OCI-LY3 (cell line): ENCODE results near the gene ZNF318.
"Not testable (repeated sequence)": the region's sequence is repeated elsewhere in the genome, so short reads cannot be mapped to it uniquely, and the experiment has no call there.

Experiments
- H2AFZ ChIP-seq: fragments of 200-600, 300-600 bp; shearing (Covaris generic); 2 replicates; pipeline ENCODE4 v1.6.0; 2014; ENCODE audit warnings: antibody characterized with exemption, low read depth, low read length
- H3K27ac ChIP-seq: fragments of 200-600, 300-600 bp; sonication (generic); 2 replicates; pipeline ENCODE4 v1.5.1; 2014; ENCODE audit warnings: mild to moderate bottlenecking, low read length, moderate library complexity, mixed read lengths
- H3K27me3 ChIP-seq: fragments of 200-600, 300-600 bp; sonication (generic); 2 replicates; pipeline ENCODE4 v1.6.1; 2014; ENCODE audit warnings: low read depth, low read length, mixed read lengths
- H3K36me3 ChIP-seq: fragments of 200-600, 300-600 bp; sonication (generic); replicated peaks from 2 replicates; pipeline ENCODE3; 2014; ENCODE audit warnings: low read depth, low read length, mixed read lengths
- H3K4me1 ChIP-seq: fragments of 300-600, 200-600 bp; sonication (generic); 2 replicates; pipeline ENCODE4 v1.6.1; 2014; ENCODE audit warnings: low read length, mixed read lengths
- H3K4me2 ChIP-seq: fragments of 200-600, 300-600 bp; sonication (generic); 2 replicates; pipeline ENCODE4 v1.6.1; 2014; ENCODE audit warnings: low read length, mixed read lengths
- H3K4me3 ChIP-seq: fragments of 300-600, 200-600 bp; sonication (generic); 2 replicates; pipeline ENCODE4 v1.5.1; 2014; ENCODE audit warnings: antibody characterized with exemption, mild to moderate bottlenecking, low read length, moderate library complexity
- H3K79me2 ChIP-seq: fragments of 300-600, 200-600 bp; shearing (Covaris generic); 2 replicates; pipeline ENCODE4 v1.6.1; 2014; ENCODE audit warnings: mild to moderate bottlenecking, low read length, mixed read lengths
- H3K9ac ChIP-seq: fragments of 300-600, 200-600 bp; shearing (Covaris generic); 2 replicates; pipeline ENCODE4 v1.6.0; 2014; ENCODE audit warnings: mild to moderate bottlenecking, low read length, moderate library complexity
- H3K9me3 ChIP-seq: fragments of 200-600, 300-600 bp; shearing (Covaris generic); 2 replicates; pipeline ENCODE4 v1.6.1; 2014; ENCODE audit warnings: low read length, mixed read lengths; ENCODE audit not compliant: insufficient read depth
- H4K20me1 ChIP-seq: fragments of 200-600, 300-600 bp; sonication (generic); 2 replicates; pipeline ENCODE4 v1.6.1; 2016; ENCODE audit warnings: low read length, mixed read lengths; ENCODE audit not compliant: insufficient read depth
- CTCF ChIP-seq: fragments of 200-600, 300-600 bp; sonication (generic); IDR thresholded peaks from 2 replicates; pipeline ENCODE4 v1.5.1; 2014; ENCODE audit warnings: antibody characterized with exemption, low read length, low read depth
- EZH2phosphoT487 ChIP-seq: fragments of 200-600 bp; shearing (Covaris generic); IDR thresholded peaks from 2 replicates; pipeline ENCODE4 v1.6.1; 2018; ENCODE audit warnings: antibody characterized with exemption, mixed run types, low read depth

The ZNF318 gene

GRCh38 chr6:43347021-43347420 lies 22.4 kb downstream of the ZNF318 start:
- Histone ChIP-seq H4K20me1 (no peaks in the 10 kb centered on the region), H3K4me1 (peaks cover 32% of the 10 kb centered on the region), H3K4me2 (peak overlapping the region; percentile 57), H2AFZ (no peak overlapping the region), H3K27me3 (no peaks in the 10 kb centered on the region), H3K79me2 (peaks cover 22% of the 10 kb centered on the region; the same call in 1 of the 2 replicates), H3K27ac (peak overlapping the region; percentile 81), H3K36me3 (peaks cover 71% of the 10 kb centered on the region), H3K9ac (peak overlapping the region; percentile 40; the same call in 1 of the 2 replicates), H3K4me3 (peak overlapping the region; percentile 27), H3K9me3 (no peaks in the 10 kb centered on the region)
- TF ChIP-seq CTCF, result no peak
- TF ChIP-seq EZH2phosphoT487, result no peak

GRCh38 chr6:43346243-43346642 lies 23.2 kb downstream of the ZNF318 start:
- H3K4me3 ChIP-seq, H3K27me3 ChIP-seq, H2AFZ ChIP-seq, H4K20me1 ChIP-seq, H3K9ac ChIP-seq, H3K9me3 ChIP-seq: not testable (repeated sequence)
- Histone ChIP-seq H3K4me1 (peaks cover 34% of the 10 kb centered on the region), H3K4me2 (peak overlapping the region; percentile 57), H3K27ac (peak overlapping the region; percentile 81; the same call in 1 of the 2 replicates), H3K79me2 (peaks cover 22% of the 10 kb centered on the region; the same call in 1 of the 2 replicates), H3K36me3 (peaks cover 75% of the 10 kb centered on the region)

- H3K79me2 ChIP-seq, result peaks cover 15% of the 10 kb centered on the region
- no peaks in the 10 kb centered on the region for H3K9me3 ChIP-seq
- peaks cover 66% of the 10 kb centered on the region for H3K4me1 ChIP-seq
- TF ChIP-seq EZH2phosphoT487 (no peak), CTCF (no peak)
- no peak overlapping the region for H2AFZ ChIP-seq
- H4K20me1 ChIP-seq, result no peaks in the 10 kb centered on the region
- H3K4me2 ChIP-seq, result peak overlapping the region; percentile 75
- H3K27me3 ChIP-seq, result no peaks in the 10 kb centered on the region
- peak overlapping the region; percentile 98 for H3K27ac ChIP-seq
- peak overlapping the region; percentile 52 for H3K4me3 ChIP-seq
- H3K9ac ChIP-seq, result peak overlapping the region; percentile 73
- peaks cover 70% of the 10 kb centered on the region for H3K36me3 ChIP-seq
Measured at GRCh38 chr6:43339168-43339567, 30.3 kb downstream of the ZNF318 start.

- Histone ChIP-seq H3K4me3 (peak overlapping the region; percentile 52), H2AFZ (no peak overlapping the region), H3K79me2 (peaks cover 15% of the 10 kb centered on the region), H3K27ac (peak overlapping the region; percentile 98), H3K36me3 (peaks cover 64% of the 10 kb centered on the region), H3K4me1 (peaks cover 68% of the 10 kb centered on the region), H3K4me2 (peak overlapping the region; percentile 75), H3K27me3 (no peaks in the 10 kb centered on the region), H3K9ac (peak overlapping the region; percentile 80), H4K20me1 (no peaks in the 10 kb centered on the region), H3K9me3 (no peaks in the 10 kb centered on the region)
- TF ChIP-seq CTCF (no peak), EZH2phosphoT487 (no peak)
Measured at GRCh38 chr6:43338243-43338642, 31.2 kb downstream of the ZNF318 start.
